Hepatocyte (in vitro differentiated cells): ENCODE results near the gene NHEJ1.

ENCODE experiments used
- CTCF ChIP-seq: fragments of 200-600 bp; sonication (generic); IDR thresholded peaks from 2 replicates; pipeline ENCODE4 v1.5.1; 2016; ENCODE audit warnings: antibody characterized with exemption, mild to moderate bottlenecking; ENCODE audit not compliant: poor library complexity
- EZH2phosphoT487 ChIP-seq: fragments of 200-600 bp; sonication (generic); IDR thresholded peaks from one replicate; pipeline ENCODE4 v1.6.1; 2018; ENCODE audit warnings: antibody characterized with exemption, mild to moderate bottlenecking, low read depth, moderate library complexity; ENCODE audit not compliant: unreplicated experiment, severe bottlenecking

- TF ChIP-seq CTCF, result peak; percentile 24
- no peak for TF ChIP-seq EZH2phosphoT487
Observed at GRCh38 chr2:219177552-219178376, 17.1 kb upstream of the NHEJ1 start, which contains the start of gene RETREG2.
